ENCODE data around the gene NEK7. TPM values are rescaled to one million over a fixed set of nuclear protein-coding genes. Genes with fewer than 3 reads are reported as not detected.

The NEK7 gene
- total RNA-seq, 2 donors from 2014 or later: 24.2 to 26.8 TPM

- Histone ChIP-seq H3K27me3 (ENCODE audit: control insufficient read depth, insufficient read depth, low read length, poor library complexity, severe bottlenecking) (peaks cover 6% of the 10 kb centered on the region), H3K9me3 (ENCODE audit: control insufficient read depth, low read length) (no peaks in the 10 kb centered on the region), H3K4me1 (ENCODE audit: control insufficient read depth, insufficient read depth, low read length) (peaks cover 9% of the 10 kb centered on the region), H3K36me3 (ENCODE audit: control insufficient read depth, insufficient read depth, low read length) (no peaks in the 10 kb centered on the region), H3K9ac (ENCODE audit: extremely low read depth, low read length, poor library complexity, severe bottlenecking) (no peak overlapping the region), H3K4me3 (ENCODE audit: low read length) (no peak overlapping the region), H3K27ac (ENCODE audit: low read depth, low read length) (no peak overlapping the region)
- peaks cover 26% of the 10 kb centered on the region for H3K4me1 Mint-ChIP-seq
- no peak overlapping the region for H3K27ac Mint-ChIP-seq
- TF ChIP-seq CTCF (conservative IDR thresholded peaks at IDR 0.05): no peak
- peaks cover 4% of the 10 kb centered on the region for H3K36me3 Mint-ChIP-seq (ENCODE audit: low read depth)
- H3K27me3 Mint-ChIP-seq (ENCODE audit: insufficient read depth): peaks cover 1% of the 10 kb centered on the region
- no peaks in the 10 kb centered on the region for H3K9me3 Mint-ChIP-seq
- H3K4me3 Mint-ChIP-seq: no peak overlapping the region
- 100% methylated on average over 1 of the region's 1 CpG; no CpG with 5 or more reads in 1 of the 2 experiments for WGBS, 2 experiments (ENCODE audit: insufficient coverage in 1 of 2, insufficient read length in 1 of 2)
- no peak for DNase-seq
Observed at GRCh38 chr1:198254948-198255347, 98.2 kb downstream of the NEK7 start.

GRCh38 chr1:198255784-198256183, 99.0 kb downstream of the NEK7 start:
- Histone ChIP-seq H3K4me3 (ENCODE audit: low read length) (peak overlapping the region; percentile 26), H3K27me3 (ENCODE audit: control insufficient read depth, insufficient read depth, low read length, poor library complexity, severe bottlenecking) (peaks cover 6% of the 10 kb centered on the region), H3K9me3 (ENCODE audit: control insufficient read depth, low read length) (no peaks in the 10 kb centered on the region), H3K4me1 (ENCODE audit: control insufficient read depth, insufficient read depth, low read length) (peaks cover 9% of the 10 kb centered on the region), H3K36me3 (ENCODE audit: control insufficient read depth, insufficient read depth, low read length) (no peaks in the 10 kb centered on the region), H3K9ac (ENCODE audit: extremely low read depth, low read length, poor library complexity, severe bottlenecking) (no peak overlapping the region), H3K27ac (ENCODE audit: low read depth, low read length) (no peak overlapping the region)
- Mint-ChIP-seq H3K27ac (no peak overlapping the region), H3K27me3 (ENCODE audit: insufficient read depth) (peaks cover 1% of the 10 kb centered on the region), H3K4me1 (peaks cover 26% of the 10 kb centered on the region), H3K36me3 (ENCODE audit: low read depth) (peaks cover 4% of the 10 kb centered on the region), H3K4me3 (no peak overlapping the region), H3K9me3 (no peaks in the 10 kb centered on the region)
- DNase-seq: no peak
- WGBS, 2 experiments (ENCODE audit: insufficient coverage in 1 of 2, insufficient read length in 1 of 2): 83% methylated on average over 1 of the region's 1 CpG; no CpG with 5 or more reads in 1 of the 2 experiments
- no peak for TF ChIP-seq CTCF (conservative IDR thresholded peaks at IDR 0.05)

GRCh38 chr1:198258491-198258890, 101.7 kb downstream of the NEK7 start:
- peaks cover 23% of the 10 kb centered on the region for H3K4me1 Mint-ChIP-seq
- H3K9me3 Mint-ChIP-seq: no peaks in the 10 kb centered on the region
- peaks cover 1% of the 10 kb centered on the region for H3K27me3 Mint-ChIP-seq (ENCODE audit: insufficient read depth)
- no peak overlapping the region for H3K4me3 ChIP-seq (ENCODE audit: low read length)
- H3K9ac ChIP-seq (ENCODE audit: extremely low read depth, low read length, poor library complexity, severe bottlenecking): no peak overlapping the region
- no peak overlapping the region for H3K27ac Mint-ChIP-seq
- peaks cover 7% of the 10 kb centered on the region for H3K4me1 ChIP-seq (ENCODE audit: control insufficient read depth, insufficient read depth, low read length)
- H3K9me3 ChIP-seq (ENCODE audit: control insufficient read depth, low read length): no peaks in the 10 kb centered on the region
- H3K36me3 ChIP-seq (ENCODE audit: control insufficient read depth, insufficient read depth, low read length): no peaks in the 10 kb centered on the region
- H3K4me3 Mint-ChIP-seq: no peak overlapping the region
- no peak overlapping the region for H3K27ac ChIP-seq (ENCODE audit: low read depth, low read length)
- TF ChIP-seq CTCF (conservative IDR thresholded peaks at IDR 0.05): no peak
- peaks cover 4% of the 10 kb centered on the region for H3K36me3 Mint-ChIP-seq (ENCODE audit: low read depth)
- no peak for DNase-seq
- H3K27me3 ChIP-seq (ENCODE audit: control insufficient read depth, insufficient read depth, low read length, poor library complexity, severe bottlenecking): peaks cover 6% of the 10 kb centered on the region

All from endodermal cell (in vitro differentiated cells).